Measurements from ENCODE around the gene C2orf76.
"Not testable (repeated sequence)": the region's sequence is repeated elsewhere in the genome, so short reads cannot be mapped to it uniquely, and the experiment has no call there.

C2orf76 gene

DNA sequence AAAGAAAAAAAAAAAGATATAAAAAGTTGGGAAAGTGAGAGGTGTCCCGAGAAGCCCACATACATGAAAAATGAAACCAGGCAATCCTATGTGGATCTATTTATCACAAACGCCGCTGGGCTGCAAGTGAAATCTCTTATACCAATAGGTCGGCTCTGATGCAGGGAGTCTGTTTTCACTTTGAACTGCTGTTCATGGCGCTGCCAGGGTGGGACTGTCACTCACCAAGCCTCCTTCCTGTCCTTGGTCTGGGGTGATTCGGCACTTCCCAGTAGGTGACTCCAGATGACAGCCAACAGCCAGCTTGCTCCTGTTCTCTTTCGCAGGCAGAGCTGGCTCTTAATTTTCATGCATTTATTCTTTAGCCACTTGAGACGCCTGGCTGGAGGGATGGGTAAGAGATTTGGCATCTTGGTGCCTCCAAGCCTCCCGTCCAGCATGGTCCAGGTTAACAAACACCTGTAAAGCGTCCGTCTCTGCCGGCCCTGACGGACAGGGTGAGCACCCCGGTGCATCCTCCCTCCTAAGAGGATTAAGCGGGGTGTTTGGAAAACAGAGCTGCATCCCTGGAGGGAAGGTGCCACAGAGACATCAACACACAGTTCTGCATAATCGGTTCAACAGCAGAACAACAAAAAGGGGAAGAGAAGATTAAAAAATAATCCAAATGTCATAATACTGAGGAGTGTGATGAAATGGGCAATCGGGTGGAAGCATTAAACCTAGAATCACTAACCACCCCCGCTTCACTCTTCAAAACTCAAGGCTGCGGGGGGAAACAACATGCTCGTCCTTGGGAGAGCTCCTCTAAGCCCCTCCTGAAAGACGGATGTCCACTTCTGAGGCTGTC, 84.3 kb downstream of the C2orf76 start:
- Histone ChIP-seq H3K27me3 (no peaks in the 10 kb centered on the region), H3K36me3 (no peaks in the 10 kb centered on the region), H3K4me1 (ENCODE audit: control insufficient read depth in 1 of 2, insufficient read depth in 1 of 2, low read depth in 1 of 2, low read length in 1 of 2) (peaks cover 28 to 39% of the 10 kb centered on the region in 2 experiments), H3K9me3 (no peaks in the 10 kb centered on the region), H3K27ac (peak overlapping the region; percentile 68), H3K4me3 (ENCODE audit: low read depth in 1 of 2, low read length in 1 of 2) (peak overlapping the region; percentile 28 to 33)
- TF ChIP-seq CTCF (IDR thresholded peaks at IDR 0.05) = no peak

GRCh38 chr2:119280680-119281079, 86.0 kb downstream of the C2orf76 start:
- no peak for TF ChIP-seq CTCF (IDR thresholded peaks at IDR 0.05)
- H3K27me3 ChIP-seq = no peaks in the 10 kb centered on the region
- no peaks in the 10 kb centered on the region for H3K9me3 ChIP-seq
- H3K36me3 ChIP-seq = no peaks in the 10 kb centered on the region
- no peak overlapping the region for H3K4me3 ChIP-seq (ENCODE audit: low read depth in 1 of 2, low read length in 1 of 2)
- no peak overlapping the region for H3K27ac ChIP-seq
- H3K4me1 ChIP-seq (ENCODE audit: control insufficient read depth in 1 of 2, insufficient read depth in 1 of 2, low read depth in 1 of 2, low read length in 1 of 2) = peaks cover 28 to 52% of the 10 kb centered on the region in 2 experiments

GRCh38 chr2:119279666-119280065, 87.0 kb downstream of the C2orf76 start:
- TF ChIP-seq CTCF (IDR thresholded peaks at IDR 0.05) = no peak

DNA sequence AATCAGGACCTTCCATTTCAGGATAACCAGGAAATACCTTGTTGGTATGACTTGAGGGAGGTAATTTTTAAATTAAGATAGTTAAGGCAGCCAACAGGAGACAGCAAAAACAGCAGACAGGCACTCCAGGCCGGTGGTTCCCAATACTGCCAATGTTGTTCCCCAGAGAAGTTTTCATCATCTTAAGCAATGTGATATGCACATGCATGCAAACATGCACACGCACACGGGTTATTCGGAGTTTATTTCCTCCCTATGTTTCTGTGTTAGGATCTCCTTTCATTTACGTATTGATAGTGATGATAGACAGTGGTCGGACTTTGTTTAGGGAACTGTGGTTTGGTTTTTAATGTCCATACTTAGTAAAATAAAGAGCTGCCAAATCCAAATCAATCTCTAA, 87.7 kb downstream of the C2orf76 start:
- no peaks in the 10 kb centered on the region for H3K27me3 ChIP-seq
- no peak overlapping the region for H3K4me3 ChIP-seq (ENCODE audit: low read depth in 1 of 2, low read length in 1 of 2)
- H3K27ac ChIP-seq = no peak overlapping the region
- TF ChIP-seq CTCF (IDR thresholded peaks at IDR 0.05) = no peak
- H3K9me3 ChIP-seq = no peaks in the 10 kb centered on the region
- no peaks in the 10 kb centered on the region for H3K36me3 ChIP-seq
- peaks cover 22 to 45% of the 10 kb centered on the region in 2 experiments for H3K4me1 ChIP-seq (ENCODE audit: control insufficient read depth in 1 of 2, insufficient read depth in 1 of 2, low read depth in 1 of 2, low read length in 1 of 2)

More at GRCh38 chr2:119279666-119280065, 87.0 kb downstream of the C2orf76 start:
- no peak overlapping the region for H3K4me3 ChIP-seq (ENCODE audit: low read depth in 1 of 2, low read length in 1 of 2)
- no peaks in the 10 kb centered on the region for H3K27me3 ChIP-seq
- H3K27ac ChIP-seq = no peak overlapping the region
- no peaks in the 10 kb centered on the region for H3K36me3 ChIP-seq
- no peaks in the 10 kb centered on the region for H3K9me3 ChIP-seq
- peaks cover 28 to 52% of the 10 kb centered on the region in 2 experiments for H3K4me1 ChIP-seq (ENCODE audit: control insufficient read depth in 1 of 2, insufficient read depth in 1 of 2, low read depth in 1 of 2, low read length in 1 of 2)

DNA sequence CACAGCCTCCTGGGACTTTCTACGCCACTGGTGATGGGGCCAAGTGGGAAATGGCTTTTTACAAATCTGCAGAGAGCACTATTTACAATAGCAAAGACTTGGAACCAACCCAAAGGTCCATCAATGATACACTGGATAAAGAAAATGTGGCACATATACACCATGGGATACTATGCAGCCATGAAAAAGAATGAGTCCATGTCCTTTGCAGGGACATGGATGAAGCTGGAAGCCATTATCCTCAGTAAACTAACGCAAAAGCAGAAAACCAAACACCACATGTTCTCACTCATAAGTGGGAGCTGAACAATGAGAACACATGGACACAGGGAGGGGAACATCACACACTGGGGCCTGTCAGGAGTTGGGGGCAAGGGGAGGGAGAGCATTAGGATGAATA, 88.2 kb downstream of the C2orf76 start:
- H3K36me3 ChIP-seq; H3K4me3 ChIP-seq (ENCODE audit: low read depth in 1 of 2, low read length in 1 of 2); H3K27me3 ChIP-seq; H3K9me3 ChIP-seq; H3K27ac ChIP-seq: not testable (repeated sequence)
- H3K4me1 ChIP-seq (ENCODE audit: control insufficient read depth in 1 of 2, insufficient read depth in 1 of 2, low read depth in 1 of 2, low read length in 1 of 2) = peaks cover 18 to 39% of the 10 kb centered on the region in 2 experiments

DNA sequence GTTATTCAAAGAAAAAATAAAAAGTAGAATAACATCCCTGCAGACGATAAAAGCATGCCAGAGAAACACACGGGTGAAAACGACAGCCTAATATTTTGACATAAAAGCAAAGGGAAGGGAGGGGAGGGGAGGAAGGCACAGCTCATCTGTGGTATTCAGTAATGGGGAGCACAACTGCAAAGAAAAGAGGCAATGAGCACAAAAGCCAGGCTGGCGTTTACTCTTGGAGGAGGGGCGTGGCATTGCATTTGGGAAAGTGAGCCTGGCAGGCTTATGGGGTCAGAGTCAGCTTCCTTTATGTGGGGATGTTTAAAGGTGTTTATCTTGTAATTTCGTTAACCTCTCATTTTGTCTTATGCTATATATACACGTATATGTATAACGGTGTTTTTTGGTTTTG, 89.8 kb downstream of the C2orf76 start:
- Histone ChIP-seq H3K27ac (no peak overlapping the region), H3K4me1 (ENCODE audit: control insufficient read depth in 1 of 2, insufficient read depth in 1 of 2, low read depth in 1 of 2, low read length in 1 of 2) (peaks cover 3 to 24% of the 10 kb centered on the region in 2 experiments), H3K9me3 (no peaks in the 10 kb centered on the region), H3K27me3 (no peaks in the 10 kb centered on the region), H3K4me3 (ENCODE audit: low read depth in 1 of 2, low read length in 1 of 2) (no peak overlapping the region), H3K36me3 (no peaks in the 10 kb centered on the region)
- TF ChIP-seq CTCF (IDR thresholded peaks at IDR 0.05) = no peak
